ENCODE measurements around the gene CCDC9B.

GRCh38 chr15:40348474-40348870 is 7.7 kb upstream of the CCDC9B start:
- TF ChIP-seq, protein P1, sequence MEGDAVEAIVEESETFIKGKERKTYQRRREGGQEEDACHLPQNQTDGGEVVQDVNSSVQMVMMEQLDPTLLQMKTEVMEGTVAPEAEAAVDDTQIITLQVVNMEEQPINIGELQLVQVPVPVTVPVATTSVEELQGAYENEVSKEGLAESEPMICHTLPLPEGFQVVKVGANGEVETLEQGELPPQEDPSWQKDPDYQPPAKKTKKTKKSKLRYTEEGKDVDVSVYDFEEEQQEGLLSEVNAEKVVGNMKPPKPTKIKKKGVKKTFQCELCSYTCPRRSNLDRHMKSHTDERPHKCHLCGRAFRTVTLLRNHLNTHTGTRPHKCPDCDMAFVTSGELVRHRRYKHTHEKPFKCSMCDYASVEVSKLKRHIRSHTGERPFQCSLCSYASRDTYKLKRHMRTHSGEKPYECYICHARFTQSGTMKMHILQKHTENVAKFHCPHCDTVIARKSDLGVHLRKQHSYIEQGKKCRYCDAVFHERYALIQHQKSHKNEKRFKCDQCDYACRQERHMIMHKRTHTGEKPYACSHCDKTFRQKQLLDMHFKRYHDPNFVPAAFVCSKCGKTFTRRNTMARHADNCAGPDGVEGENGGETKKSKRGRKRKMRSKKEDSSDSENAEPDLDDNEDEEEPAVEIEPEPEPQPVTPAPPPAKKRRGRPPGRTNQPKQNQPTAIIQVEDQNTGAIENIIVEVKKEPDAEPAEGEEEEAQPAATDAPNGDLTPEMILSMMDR (IDR thresholded peaks at IDR 0.05; ENCODE audit: insufficient read depth, low read depth, low read length) = no peak
- TF ChIP-seq EZH2 (IDR thresholded peaks at IDR 0.05; ENCODE audit: insufficient read depth, low read length) = no peak

Measured in astrocyte (in vitro differentiated cells and primary cell).